ENCODE data around the gene RASSF7.

Gene RASSF7

DNA sequence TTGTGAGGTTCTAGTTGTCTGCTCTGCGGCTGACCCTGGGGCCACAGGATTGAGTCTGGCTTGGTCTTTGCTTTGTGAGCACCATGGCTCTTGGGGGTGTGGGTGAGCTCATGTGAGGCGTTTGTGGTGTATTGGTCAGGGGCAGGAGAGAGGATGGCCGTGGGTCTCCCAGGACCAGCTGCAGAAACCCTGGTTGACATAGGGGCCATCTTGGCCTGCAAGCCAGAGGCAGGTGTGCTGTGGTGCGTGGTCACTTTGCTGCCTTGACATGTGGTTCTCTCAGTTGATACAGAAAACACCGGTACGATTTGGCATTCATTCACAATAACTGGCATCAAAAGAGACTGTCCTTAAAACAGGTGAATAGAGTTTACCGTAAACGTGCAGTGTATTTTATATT, 26.8 kb downstream of the RASSF7 start:
- no peak for DNase-seq

DNA sequence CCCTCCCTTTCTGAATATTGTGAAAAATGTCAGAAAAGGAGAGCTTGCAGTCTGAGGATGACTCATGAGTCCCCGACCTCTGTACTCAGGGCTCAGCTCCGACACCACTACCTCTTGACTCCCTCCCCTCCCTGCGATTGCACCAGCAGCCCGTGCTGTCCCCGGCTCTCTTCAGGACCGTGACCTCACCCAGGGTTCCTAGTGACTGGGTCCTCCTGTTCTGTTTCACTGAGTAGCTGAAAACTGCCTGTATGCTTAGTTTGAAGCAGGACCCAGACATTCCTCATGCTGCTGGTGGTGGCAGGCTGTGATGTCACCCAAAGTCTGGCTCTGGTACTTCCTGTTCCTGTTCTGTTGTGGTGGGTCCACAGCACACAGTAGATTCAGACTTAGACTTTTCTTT, 27.2 kb downstream of the RASSF7 start:
- DNase-seq = no peak

DNA sequence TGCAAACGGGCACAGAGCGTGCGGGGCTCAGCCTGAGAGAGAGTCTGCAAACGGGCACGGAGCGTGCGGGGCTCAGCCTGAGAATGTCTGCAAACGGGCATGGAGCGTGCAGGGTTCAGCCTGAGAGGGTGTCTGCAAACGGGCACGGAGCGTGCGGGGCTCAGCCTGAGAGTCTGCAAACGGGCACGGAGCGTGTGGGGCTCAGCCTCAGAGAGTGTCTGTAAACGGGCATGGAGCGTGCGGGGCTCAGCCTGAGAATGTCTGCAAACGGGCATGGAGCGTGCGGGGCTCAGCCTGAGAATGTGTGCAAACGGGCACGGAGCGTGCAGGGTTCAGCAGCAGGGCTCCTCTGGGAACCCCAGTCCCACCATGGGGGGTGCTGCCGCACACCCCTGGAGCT, 29.0 kb downstream of the RASSF7 start:
- DNase-seq = no peak

DNA sequence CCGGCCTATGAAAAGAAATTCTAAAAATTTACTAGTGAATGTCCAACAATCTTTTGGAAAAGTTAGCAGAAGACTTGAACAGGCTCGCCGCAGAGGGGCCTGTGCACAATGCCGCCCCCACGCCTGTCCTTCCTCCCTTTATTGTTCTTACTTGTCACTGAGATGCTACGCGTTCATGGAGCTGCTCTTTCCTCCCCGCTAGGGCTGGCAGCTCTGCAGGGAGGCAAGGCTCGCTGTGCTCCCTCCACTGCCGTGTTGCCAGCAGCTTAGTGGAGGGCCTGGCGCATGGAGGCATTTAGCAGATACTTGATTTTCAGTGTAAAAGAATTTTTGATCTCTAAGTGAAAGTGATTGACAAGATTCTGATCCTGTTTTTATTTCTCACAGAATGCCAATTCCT, 30.2 kb downstream of the RASSF7 start:
- no peak for DNase-seq

DNA sequence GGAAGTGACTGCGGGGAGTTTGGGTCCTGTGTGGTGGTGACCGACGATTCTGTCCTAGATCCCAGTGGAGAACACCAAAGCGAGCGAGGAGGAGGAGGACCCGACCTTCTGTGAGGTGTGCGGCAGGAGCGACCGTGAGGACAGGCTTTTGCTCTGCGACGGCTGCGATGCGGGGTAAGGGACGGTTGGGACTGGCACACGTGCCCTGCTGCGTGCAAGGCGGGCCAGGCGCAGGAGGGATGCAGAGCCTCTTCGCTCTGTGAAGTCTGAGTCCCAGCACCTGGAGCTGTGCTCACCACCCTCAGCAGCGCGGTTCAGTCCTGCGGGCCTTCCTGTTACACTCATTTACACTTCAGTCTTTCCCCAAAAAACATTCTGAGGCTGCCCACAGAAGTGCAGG, 31.7 kb downstream of the RASSF7 start:
- DNase-seq = no peak

DNA sequence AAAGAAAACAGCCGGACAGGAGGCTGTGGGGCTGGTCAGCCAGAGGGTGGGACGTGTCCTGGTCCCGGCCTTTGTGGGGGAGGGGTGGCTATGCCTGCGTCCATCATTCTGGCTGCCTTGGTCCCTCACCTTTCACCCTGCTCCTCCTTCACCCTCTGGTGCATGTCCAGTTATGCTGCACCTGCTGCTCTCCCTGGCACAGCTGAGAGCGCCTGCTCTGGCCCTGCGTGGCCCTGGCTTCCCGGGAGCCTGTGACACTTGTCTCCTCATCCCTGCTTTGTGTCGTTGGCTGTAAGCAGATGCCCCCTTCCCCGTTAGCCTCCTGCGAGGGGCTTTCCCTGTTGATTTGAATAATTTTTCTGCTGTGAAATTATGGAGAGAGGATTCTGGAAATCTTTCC, 32.1 kb downstream of the RASSF7 start:
- no peak for DNase-seq

DNA sequence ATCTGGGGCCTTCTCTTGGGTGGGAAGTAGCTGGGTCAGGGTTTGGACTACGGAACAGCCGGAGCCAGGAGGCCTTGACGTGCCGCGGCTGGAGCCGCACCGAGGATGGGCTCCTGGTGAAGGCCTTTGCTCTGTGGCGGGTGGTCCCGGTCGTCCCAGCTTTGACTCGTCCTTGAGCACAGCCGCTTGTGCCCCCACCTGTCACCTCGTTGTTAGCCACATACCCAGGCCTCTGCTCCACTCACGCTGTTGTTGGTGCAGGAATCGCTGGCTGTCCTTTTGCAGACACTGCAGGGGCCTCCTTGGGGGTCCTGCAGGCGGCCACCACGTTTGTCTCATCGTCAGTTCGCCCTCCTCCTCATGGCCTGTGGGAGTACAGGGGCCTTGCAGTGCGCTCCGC, 32.6 kb downstream of the RASSF7 start:
- no peak for DNase-seq

DNA sequence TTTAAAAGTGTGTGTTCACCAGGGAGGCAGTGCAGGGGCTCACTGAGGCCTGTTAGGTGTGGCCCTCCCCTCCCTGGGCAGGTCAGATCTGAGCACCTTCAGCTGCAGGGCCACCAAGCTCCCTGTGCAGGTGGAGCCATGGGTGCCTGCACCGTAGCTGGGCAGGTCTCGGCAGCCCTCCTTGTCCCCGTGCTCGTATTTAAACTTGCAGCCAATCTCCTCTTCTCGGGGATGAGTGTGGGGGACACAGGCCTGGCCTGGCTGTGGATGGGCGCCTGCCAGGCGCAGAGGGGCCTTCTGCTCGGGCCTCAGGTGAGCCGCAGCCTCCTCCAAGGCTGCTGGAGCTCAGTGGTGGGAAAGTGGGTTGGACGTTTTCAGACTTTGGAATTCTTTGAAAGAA, 34.6 kb downstream of the RASSF7 start:
- DNase-seq = no peak

DNA sequence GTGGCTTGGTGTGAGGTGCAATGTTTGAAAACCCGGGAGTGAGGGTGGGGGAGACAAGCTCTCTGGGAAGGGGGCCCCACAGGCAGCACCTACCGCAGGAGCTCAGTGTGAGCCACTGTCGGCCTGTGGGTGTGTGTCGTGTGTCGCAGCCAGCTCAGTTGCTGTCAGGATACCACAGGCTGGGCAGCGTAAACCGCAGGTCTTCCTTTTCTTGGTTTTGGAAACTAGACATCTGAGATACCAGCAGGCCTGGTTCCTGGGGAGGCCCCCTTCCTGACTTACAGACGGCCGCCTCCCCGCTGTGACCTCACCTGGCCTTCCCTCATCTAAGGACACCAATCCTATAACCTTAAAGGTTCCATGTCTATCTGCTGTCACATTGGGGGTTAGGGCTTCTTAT, 35.6 kb downstream of the RASSF7 start:
- DNase-seq = no peak

DNA sequence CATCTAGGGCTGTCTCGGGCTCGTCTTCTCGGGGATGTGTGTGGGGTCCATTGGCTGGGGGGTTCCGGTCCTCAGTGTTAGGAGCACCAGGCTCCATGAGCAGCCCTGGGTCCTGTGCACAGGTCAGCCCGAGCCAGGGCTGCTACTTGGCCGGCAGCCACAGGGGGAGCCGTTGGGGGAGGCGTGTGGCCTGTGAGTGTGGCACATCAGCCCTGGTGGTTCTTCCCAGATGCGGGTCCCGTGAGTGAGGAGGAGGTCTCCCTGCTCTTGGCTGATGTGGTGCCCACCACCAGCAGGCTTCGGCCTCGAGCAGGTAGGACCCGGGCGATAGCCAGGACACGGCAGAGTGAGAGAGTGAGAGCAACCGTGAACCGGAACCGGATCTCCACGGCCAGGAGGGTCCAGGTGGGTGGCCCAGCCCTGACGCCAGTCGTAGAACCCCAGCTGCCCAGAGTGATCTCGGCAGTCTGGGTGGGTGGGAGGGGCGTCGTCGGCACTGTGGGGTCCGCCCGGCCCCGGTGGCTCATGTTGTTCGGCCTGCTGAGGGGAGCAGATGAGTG, 36.5 kb downstream of the RASSF7 start:
- DNase-seq = no peak

DNA sequence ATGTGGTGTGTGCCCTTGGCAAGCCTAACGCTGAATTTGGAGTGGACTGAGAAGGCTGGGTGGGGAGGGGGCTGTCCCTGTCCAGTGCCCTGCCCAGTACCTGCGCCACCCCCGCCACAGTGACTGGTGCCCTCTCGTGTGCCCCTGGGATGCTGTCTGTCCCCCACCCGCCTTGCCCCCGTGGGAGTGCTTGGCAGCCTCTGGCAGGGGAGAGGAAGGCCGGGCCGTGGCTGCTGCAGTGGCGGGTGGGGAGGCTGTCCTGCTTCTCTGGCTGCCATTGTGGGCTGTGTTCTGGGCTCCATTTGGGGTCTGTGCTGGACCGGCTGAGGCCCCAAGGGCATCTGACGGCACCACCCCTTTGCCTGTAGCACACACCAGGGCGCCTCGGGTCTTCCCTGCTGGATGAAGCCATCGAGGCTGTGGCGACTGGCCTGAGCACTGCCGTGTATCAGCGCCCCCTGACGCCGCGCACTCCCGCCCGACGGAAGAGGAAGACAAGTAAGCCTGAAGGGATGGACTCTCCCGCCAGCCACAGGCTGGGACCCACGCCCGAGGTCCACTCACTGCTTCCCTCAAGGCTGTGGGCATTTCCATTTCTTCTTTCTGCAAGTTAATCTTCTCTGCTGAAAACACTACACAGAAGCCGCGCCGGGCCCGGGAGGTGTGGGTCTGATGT, 37.4 kb downstream of the RASSF7 start:
- no peak for DNase-seq

DNA sequence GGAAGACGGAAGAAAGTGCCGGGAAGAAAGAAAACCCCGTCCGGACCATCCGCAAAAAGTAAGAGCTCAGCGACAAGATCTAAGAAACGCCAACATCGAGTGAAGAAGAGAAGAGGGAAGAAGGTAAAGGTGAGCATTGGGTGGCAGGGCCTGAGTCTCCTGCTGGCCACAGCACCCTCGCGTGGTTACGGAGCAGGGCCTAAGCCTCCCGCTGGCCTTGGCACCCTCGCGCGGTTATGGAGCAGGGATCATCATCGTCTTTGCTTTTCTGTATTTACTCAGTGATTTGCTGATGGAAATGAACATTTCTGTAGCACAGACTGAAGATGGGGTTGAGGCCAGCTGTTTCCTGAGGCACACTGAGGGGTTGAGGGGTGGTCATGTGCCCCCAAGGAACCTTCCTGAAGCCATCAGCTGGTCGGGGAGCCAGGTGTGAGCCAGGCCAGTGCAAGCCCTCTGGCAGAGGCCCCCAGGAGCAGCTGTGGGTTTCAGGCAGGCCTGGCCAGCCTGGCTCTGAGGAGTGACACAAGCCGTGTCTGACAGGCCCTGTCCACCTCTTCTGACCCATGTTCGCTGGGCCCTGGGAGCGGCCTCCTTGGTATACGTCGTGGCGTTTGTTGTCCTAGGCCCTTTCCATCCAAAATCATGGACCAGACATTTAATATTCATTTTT, 40.9 kb downstream of the RASSF7 start:
- DNase-seq = no peak

DNA sequence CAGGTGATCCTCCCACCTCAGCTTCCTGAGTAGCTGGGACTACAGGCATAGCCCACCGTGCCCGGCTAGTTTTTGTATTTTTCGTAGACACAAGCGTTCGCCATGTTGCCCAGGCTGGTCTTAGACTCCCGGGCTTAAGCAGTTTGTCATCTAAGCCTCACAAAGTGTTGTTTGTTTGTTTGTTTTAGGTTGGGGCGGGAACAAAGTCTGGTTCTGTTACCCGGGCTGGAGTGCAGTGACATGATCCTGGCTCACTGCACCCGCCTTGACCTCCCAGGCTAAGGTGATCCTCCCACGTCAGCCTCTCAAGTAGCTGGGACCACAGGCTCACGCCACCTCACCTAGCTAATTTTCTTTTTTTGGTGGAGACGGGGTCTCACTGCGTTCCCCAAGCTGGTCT, 42.4 kb downstream of the RASSF7 start:
- no peak for DNase-seq

DNA sequence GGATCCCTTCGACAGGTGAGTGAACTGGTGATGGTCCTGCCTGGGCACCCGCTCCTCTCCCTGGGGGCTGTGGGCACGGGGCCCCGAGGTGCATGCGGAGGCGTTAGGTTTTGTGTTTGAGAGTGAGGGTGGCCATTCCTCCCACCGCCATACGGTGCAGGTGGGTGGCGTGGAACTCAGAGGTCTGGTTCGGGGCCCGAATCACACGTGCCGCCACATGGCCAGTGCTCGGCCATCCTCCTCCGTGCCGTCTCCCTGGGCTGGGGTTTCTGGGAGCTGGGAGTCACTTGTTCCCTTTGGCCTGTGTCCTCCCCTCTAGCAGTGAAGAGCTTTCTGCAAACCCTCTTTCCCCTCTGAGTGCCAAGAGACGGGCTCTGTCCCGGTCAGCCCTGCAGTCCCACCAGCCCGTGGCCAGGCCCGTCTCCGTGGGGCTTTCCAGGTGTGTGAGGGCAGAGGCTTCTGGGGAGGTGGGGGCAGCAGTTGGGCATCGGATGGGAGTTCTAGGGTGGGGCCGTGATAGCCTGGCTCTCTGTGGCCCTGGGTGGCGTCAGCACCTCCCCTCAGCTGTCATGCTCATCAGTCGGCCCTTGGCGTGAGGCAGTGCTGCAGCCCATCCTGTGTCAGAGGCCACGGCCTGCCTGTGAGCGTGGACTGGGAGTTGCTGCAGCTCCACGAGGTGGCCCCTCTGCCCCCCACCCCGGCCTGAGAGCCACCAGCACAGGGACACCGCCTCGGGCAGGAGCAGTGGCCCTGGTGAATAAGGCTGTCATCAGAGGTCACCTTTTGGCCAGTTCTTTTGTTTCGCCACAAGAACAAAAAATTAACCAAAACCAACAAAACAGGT, 44.7 kb downstream of the RASSF7 start:
- no peak for DNase-seq

DNA sequence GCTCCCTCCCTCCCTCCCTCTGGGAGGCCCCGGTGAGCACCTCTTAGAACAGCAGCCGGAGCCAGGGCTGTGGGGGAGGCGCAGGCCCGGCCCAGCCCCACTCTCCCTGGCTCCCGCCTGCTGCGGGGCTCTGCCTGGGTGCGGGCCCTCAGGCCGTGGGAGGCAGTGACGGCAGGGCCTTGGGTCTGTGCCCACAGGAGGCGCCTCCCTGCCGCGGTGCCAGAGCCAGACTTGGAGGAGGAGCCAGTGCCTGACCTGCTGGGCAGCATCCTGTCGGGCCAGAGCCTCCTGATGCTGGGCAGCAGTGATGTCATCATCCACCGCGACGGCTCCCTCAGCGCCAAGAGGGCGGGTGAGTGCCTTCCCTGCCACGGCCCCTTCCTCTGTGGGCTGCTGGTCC, 45.5 kb downstream of the RASSF7 start:
- no peak for DNase-seq

DNA sequence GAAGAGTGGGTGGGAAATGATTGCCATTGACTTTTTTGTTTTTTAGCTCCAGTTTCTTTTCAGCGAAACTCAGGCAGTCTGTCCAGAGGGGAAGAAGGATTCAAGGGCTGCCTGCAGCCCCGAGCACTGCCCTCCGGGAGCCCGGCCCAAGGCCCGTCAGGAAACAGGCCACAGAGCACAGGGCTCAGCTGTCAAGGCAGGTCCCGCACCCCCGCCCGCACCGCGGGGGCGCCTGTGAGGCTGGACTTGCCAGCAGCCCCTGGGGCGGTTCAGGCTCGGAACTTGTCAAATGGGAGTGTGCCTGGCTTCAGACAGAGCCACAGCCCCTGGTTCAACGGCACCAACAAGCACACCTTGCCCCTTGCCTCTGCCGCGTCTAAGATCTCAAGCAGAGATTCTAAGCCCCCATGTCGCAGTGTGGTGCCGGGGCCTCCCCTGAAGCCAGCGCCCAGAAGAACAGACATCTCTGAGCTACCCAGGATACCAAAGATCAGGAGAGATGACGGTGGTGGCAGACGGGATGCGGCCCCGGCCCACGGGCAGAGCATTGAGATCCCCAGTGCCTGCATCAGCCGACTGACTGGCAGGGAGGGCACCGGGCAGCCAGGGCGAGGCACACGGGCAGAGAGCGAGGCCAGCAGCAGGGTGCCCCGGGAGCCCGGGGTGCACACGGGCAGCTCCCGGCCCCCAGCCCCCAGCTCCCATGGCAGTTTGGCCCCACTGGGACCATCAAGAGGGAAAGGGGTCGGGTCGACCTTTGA, 46.4 kb downstream of the RASSF7 start:
- DNase-seq = no peak

DNA sequence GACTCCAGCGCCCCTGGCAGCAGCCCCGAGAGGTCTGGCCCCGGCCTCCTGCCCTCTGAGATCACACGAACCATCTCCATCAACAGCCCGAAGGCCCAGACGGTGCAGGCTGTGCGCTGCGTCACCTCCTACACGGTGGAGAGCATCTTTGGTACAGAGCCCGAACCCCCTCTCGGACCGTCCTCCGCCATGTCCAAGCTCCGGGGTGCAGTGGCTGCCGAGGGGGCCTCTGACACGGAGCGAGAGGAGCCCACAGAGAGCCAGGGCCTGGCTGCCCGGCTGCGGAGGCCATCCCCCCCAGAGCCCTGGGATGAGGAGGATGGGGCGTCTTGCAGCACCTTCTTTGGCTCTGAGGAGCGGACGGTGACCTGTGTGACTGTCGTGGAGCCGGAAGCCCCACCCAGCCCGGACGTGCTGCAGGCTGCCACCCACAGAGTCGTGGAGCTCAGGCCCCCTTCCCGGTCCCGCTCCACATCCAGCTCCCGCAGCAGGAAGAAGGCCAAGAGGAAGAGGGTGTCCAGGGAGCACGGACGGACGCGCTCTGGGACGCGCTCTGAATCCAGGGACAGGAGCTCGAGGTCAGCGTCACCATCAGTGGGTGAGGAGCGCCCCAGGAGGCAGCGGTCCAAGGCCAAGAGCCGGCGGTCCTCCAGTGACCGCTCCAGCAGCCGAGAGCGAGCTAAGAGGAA, 47.3 kb downstream of the RASSF7 start:
- no peak for DNase-seq

DNA sequence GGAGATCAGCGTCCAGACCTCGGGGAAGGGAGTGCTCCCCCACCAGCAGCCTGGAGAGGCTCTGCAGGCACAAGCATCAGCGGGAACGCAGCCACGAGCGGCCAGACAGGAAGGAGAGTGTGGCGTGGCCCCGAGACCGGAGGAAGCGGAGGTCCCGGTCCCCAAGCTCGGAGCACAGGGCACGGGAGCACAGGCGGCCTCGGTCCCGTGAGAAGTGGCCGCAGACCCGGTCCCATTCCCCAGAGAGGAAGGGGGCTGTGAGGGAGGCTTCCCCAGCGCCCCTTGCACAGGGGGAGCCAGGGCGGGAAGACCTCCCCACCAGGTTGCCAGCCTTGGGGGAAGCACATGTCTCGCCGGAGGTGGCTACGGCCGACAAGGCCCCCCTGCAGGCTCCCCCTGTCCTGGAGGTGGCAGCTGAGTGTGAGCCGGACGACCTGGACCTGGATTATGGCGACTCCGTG, 48.1 kb downstream of the RASSF7 start:
- no peak for DNase-seq

DNA sequence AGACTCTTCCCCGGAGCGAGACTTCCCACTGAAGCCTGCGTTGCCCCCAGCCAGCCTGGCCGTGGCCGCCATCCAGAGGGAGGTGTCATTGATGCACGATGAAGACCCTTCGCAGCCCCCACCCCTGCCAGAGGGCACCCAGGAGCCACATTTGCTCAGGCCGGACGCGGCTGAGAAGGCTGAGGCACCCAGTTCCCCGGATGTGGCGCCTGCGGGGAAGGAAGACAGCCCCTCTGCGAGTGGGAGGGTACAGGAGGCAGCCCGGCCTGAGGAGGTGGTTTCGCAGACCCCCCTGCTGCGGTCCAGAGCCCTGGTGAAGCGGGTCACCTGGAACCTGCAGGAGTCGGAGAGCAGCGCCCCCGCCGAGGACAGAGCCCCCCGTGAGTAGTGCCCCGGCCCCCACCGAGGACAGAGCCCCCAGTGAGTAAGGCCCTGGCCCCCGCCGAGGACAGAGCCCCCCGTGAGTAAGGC, 48.6 kb downstream of the RASSF7 start:
- no peak for DNase-seq

DNA sequence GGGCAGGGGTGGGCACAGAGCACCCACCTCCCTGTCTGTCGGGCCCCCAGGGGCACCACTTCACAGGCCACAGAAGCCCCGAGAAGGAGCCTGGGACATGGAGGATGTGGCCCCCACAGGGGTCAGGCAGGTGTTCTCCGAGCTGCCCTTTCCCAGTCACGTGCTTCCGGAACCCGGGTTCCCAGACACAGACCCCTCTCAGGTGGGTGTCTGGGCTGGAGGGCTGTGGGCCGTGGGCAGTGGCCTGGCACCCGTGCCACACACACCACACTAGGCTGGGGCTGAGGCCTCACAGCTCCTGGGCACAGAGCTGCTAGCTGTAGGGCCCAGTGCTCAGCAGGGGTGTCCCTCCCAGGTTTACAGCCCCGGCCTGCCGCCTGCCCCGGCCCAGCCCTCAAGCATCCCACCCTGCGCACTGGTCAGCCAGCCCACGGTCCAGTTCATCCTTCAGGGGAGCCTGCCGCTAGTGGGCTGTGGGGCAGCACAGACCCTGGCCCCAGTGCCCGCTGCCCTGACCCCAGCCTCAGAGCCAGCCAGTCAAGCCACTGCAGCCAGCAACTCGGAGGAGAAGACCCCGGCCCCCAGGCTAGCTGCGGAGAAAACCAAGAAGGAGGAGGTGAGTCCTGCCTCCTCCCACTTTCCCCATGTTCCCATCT, 49.5 kb downstream of the RASSF7 start:
- DNase-seq = no peak
